Subcutaneous adipose tissue (tissue), 4 donors: ENCODE measurements around the gene DNLZ. TPM values are rescaled to one million over a fixed set of nuclear protein-coding genes. Genes with fewer than 3 reads are reported as not detected.

Experiments
- CTCF ChIP-seq: fragments of 450-650 bp; IDR thresholded peaks from one replicate; pipeline ENCODE4 v1.5.1; 2016; ENCODE audit warnings: low read depth, mild to moderate bottlenecking, control low read depth, antibody characterized with exemption, moderate library complexity
- total RNA-seq, 4 donors: library from RNA; depleted of rRNA; stranded (reverse); fragments of >200 nt; gene quantifications; one replicate each; pipeline ENCODE4 v1.1.0, GENCODE V29; 2016

DNLZ gene
- total RNA-seq, 4 donors from 2014 or later = 10.7 to 36.1 (median 20.1) TPM

- TF ChIP-seq CTCF = no peak
Observed at GRCh38 chr9:136361754-136362449, 1.6 kb downstream of the DNLZ start.

GRCh38 chr9:136361047-136361753, 2.3 kb downstream of the DNLZ start:
- no peak for TF ChIP-seq CTCF

GRCh38 chr9:136359774-136360718, 3.5 kb downstream of the DNLZ start:
- no peak for TF ChIP-seq CTCF

GRCh38 chr9:136358888-136359287, 4.7 kb downstream of the DNLZ start:
- TF ChIP-seq CTCF = no peak

GRCh38 chr9:136358016-136358415, 5.5 kb downstream of the DNLZ start:
- TF ChIP-seq CTCF = no peak

GRCh38 chr9:136357202-136357725, 6.3 kb downstream of the DNLZ start:
- no peak for TF ChIP-seq CTCF
